A673 (cell line): Measurements from ENCODE around the gene SULT1A4. TPM values are rescaled to one million over a fixed set of nuclear protein-coding genes. Genes with fewer than 3 reads are reported as not detected.
"Not testable (repeated sequence)": the region's sequence is repeated elsewhere in the genome, so short reads cannot be mapped to it uniquely, and the experiment has no call there.

Experiments
- BruUV-seq: library from RNA; stranded (reverse); fragments of 400-500 nt; replicated peaks from 2 replicates; lab custom pipeline; 2021; lab: Mats Ljungman, UMichigan
- CTCF ChIA-PET: fragments of 300-600 bp; sonication (Branson Sonifier 250); formaldehyde crosslinking; loops from one replicate; lab custom pipeline; 2022; ENCODE audit warnings: antibody characterized with exemption; lab: Charles Lee
- POLR2A ChIA-PET: fragments of 300-600 bp; sonication (Branson Sonifier 250); formaldehyde crosslinking; loops from one replicate; lab custom pipeline; 2022; ENCODE audit warnings: antibody characterized with exemption; ENCODE audit not compliant: low non-redundant PET; lab: Charles Lee
- DNase-seq: peaks from one replicate; pipeline ENCODE4 v3.0.0-alpha.2; 2015; ENCODE audit warnings: low spot score
- H3K27ac ChIP-seq: fragments of 200-600 bp; sonication (generic); 2 replicates; pipeline ENCODE4 v1.5.1; 2016; ENCODE audit warnings: mixed run types, low read depth, mild to moderate bottlenecking, mixed read lengths, antibody characterized with exemption, low read length; ENCODE audit not compliant: poor library complexity, severe bottlenecking
- H3K27me3 ChIP-seq: fragments of 200-600 bp; sonication (generic); replicated peaks from 2 replicates; pipeline ENCODE4 v1.6.1; 2017; ENCODE audit warnings: mixed run types, low read depth, mild to moderate bottlenecking, mixed read lengths, antibody characterized with exemption, low read length; ENCODE audit not compliant: insufficient read depth, poor library complexity
- H3K36me3 ChIP-seq: fragments of 200-600 bp; sonication (generic); 2 replicates; pipeline ENCODE4 v1.6.1; 2016; ENCODE audit warnings: mixed run types, mild to moderate bottlenecking, mixed read lengths, antibody characterized with exemption, low read length; ENCODE audit not compliant: insufficient read depth, poor library complexity, severe bottlenecking
- H3K4me1 ChIP-seq: fragments of 200-600 bp; sonication (generic); 2 replicates; pipeline ENCODE4 v1.6.1; 2017; ENCODE audit warnings: mixed run types, mild to moderate bottlenecking, mixed read lengths, antibody characterized with exemption, low read length; ENCODE audit not compliant: insufficient read depth, poor library complexity, severe bottlenecking
- H3K4me3 ChIP-seq: fragments of 200-600 bp; sonication (generic); 2 replicates; pipeline ENCODE4 v1.5.1; 2016; ENCODE audit warnings: low read depth, mixed run types, mild to moderate bottlenecking, mixed read lengths, low read length; ENCODE audit not compliant: poor library complexity, severe bottlenecking
- H3K9me3 ChIP-seq: fragments of 200-600 bp; sonication (generic); 2 replicates; pipeline ENCODE4 v1.6.1; 2016; ENCODE audit warnings: mixed run types, low read depth, mild to moderate bottlenecking, mixed read lengths, antibody characterized with exemption, low read length; ENCODE audit not compliant: poor library complexity, severe bottlenecking
- intact Hi-C: fragments of 100-400 bp; cut with micrococcal nuclease; formaldehyde crosslinking; loops from one replicate; pipeline ENCODE4 v1.10.0; 2022; ENCODE audit not compliant: unreplicated experiment
- total RNA-seq: library from RNA; stranded (reverse); gene quantifications from 2 replicates; pipeline ENCODE4 v1.2.3, GENCODE V29; 2021

SULT1A4 gene
- total RNA-seq, 1 experiment from 2014 or later = 2.5 TPM

DNA sequence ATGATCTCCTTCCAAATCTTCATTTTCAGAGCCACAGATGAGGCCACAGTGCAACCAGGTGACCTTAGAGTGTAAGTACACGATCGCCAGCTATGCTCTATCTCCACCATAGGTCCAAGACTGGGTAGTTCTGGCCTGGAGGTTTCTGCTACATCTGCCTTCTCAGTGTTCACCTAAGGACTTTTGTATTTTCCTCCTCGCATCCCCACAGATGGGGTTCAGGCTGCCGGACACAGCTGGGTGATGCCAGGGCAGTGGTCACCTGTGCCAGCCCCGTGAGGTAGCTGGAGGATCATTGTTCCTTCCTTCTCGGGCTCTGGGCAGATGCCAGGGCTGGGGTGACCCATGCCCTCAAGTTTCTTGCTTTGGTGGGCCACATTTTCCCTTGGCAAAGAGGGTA is 46.6 kb downstream of the SULT1A4 start, which contains the start of gene NPIPB12:
Gene NPIPB12, minus strand, starts transcription at position 101 of the 400 bp plus-strand sequence.
- BruUV-seq, intact Hi-C loops, POLR2A ChIA-PET, H3K36me3 ChIP-seq, H3K27ac ChIP-seq, H3K4me1 ChIP-seq, CTCF ChIA-PET, H3K9me3 ChIP-seq, H3K4me3 ChIP-seq, H3K27me3 ChIP-seq, DNase-seq: not testable (repeated sequence)

Other genes with a start within 250 kb of the SULT1A4 start
- 1.7 and 2.4 TPM in 2 replicates for gene NPIPB11, start 53.2 kb upstream of the SULT1A4 start, total RNA-seq
- 7.0 and 8.0 TPM in 2 replicates for gene BOLA2, start 5.6 kb upstream of the SULT1A4 start, total RNA-seq
- gene SLX1B, start 5.4 kb upstream of the SULT1A4 start, total RNA-seq = 40.3 and 49.7 TPM in 2 replicates
- gene NPIPB12, start 46.5 kb downstream of the SULT1A4 start, total RNA-seq = 68.6 and 73.2 TPM in 2 replicates
- not detected in 2 replicates for gene SPN, start 203.3 kb downstream of the SULT1A4 start, total RNA-seq
- gene QPRT, start 219.3 kb downstream of the SULT1A4 start, total RNA-seq = 31.1 and 48.3 TPM in 2 replicates